ENCODE data around the gene YWHAE.

- TF ChIP-seq CTCF (conservative IDR thresholded peaks at IDR 0.05; ENCODE audit: low read length) (no peak), EZH2phosphoT487 (IDR thresholded peaks at IDR 0.05; ENCODE audit: borderline replicate concordance, low read depth, low read length) (no peak)
Observed at GRCh38 chr17:1386265-1386664, 13.8 kb downstream of the YWHAE start.
